ENCODE measurements around the gene MRTO4. TPM values are rescaled to one million over a fixed set of nuclear protein-coding genes. Genes with fewer than 3 reads are reported as not detected.

The MRTO4 gene
- total RNA-seq, 1 experiment from 2014 or later, result 79.3 TPM

DNA sequence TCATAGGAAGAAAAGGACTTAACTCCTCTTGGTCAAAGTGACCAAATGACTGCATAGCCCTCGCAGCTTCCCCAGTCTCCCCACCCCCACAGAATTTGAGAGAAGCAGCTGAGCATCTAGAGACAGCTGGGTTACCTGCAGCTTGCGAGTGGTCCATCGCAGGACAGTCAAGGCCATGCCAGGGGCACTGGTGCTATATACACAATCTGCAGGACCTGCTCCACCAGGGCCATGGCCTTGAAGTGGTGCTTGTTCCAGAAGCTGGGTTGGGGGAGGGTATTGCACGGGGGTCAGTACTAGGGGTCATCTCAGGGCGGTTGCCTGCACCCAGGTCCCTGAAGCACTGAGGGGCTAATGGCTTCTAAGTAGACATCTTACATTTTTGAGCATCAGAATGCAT lies 10.4 kb downstream of the MRTO4 start:
- no peaks in the 10 kb centered on the region for H3K9me2 ChIP-seq (ENCODE audit: insufficient read depth)
- H3K27ac ChIP-seq (ENCODE audit: low read depth, low read length), result no peak overlapping the region
- peaks cover 9% of the 10 kb centered on the region; the same call in 1 of the 2 replicates for H3K79me2 ChIP-seq (ENCODE audit: insufficient read depth, low read length)
- no peaks in the 10 kb centered on the region for H3K9me3 ChIP-seq (ENCODE audit: control insufficient read depth in 1 of 2, insufficient read depth in 1 of 2, low read depth in 1 of 2, low read length in 2 of 2)
- no peaks in the 10 kb centered on the region for H3K27me3 ChIP-seq (ENCODE audit: insufficient read depth, low read length)
- no peak overlapping the region for H3K9ac ChIP-seq (ENCODE audit: low read length)
- POLR2A ChIA-PET, result interaction anchor here (2.6 kb wide), 1 partner anchor 10 kb away, joined by 7 read pairs; the partner anchor contains the start of genes EMC1 and MRTO4
- intact Hi-C loops (cut with micrococcal nuclease), result no loop called here
- H4K20me1 ChIP-seq (ENCODE audit: insufficient read depth), result peaks cover 3% of the 10 kb centered on the region; the same call in 1 of the 2 replicates
- no peak for TF ChIP-seq CEBPB (IDR thresholded peaks at IDR 0.05; ENCODE audit: low read depth)
- no peak for TF ChIP-seq FOSL1 (IDR thresholded peaks at IDR 0.05; ENCODE audit: low read depth)
- TF ChIP-seq, protein P1, sequence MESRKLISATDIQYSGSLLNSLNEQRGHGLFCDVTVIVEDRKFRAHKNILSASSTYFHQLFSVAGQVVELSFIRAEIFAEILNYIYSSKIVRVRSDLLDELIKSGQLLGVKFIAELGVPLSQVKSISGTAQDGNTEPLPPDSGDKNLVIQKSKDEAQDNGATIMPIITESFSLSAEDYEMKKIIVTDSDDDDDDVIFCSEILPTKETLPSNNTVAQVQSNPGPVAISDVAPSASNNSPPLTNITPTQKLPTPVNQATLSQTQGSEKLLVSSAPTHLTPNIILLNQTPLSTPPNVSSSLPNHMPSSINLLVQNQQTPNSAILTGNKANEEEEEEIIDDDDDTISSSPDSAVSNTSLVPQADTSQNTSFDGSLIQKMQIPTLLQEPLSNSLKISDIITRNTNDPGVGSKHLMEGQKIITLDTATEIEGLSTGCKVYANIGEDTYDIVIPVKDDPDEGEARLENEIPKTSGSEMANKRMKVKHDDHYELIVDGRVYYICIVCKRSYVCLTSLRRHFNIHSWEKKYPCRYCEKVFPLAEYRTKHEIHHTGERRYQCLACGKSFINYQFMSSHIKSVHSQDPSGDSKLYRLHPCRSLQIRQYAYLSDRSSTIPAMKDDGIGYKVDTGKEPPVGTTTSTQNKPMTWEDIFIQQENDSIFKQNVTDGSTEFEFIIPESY (IDR thresholded peaks at IDR 0.05; ENCODE audit: extremely low read depth, insufficient replicate concordance, low read length), result no peak
- H3K4me1 ChIP-seq (ENCODE audit: control insufficient read depth in 1 of 2, insufficient read depth in 2 of 2, low read length in 2 of 2), result peaks cover 0 to 10% of the 10 kb centered on the region in 2 experiments; a peak in 2 of 4 replicates
- no TSS peak for BruUV-seq (replicated peaks)
- no peak for ATAC-seq
- no peak overlapping the region for H3K4me2 ChIP-seq (ENCODE audit: low read length)
- H2AFZ ChIP-seq (ENCODE audit: low read depth, low read length, poor library complexity, severe bottlenecking), result no peak overlapping the region
- CTCF ChIA-PET, result no interaction called here
- DNase-seq (ENCODE audit: low read depth, low spot score), result no peak
- RAD21 ChIA-PET (ENCODE audit: low non-redundant PET in 1 of 2, low total read pairs in 2 of 2, uncharacterized antibody in 2 of 2, unreplicated experiment in 2 of 2), result no interaction called here
- H3K4me3 ChIP-seq (replicated peaks in 1 of 2; ENCODE audit: low read depth in 1 of 2, low read length in 2 of 2), result no peak overlapping the region
- peaks cover 2 to 24% of the 10 kb centered on the region in 2 experiments; a peak in 2 of 4 replicates for H3K36me3 ChIP-seq (ENCODE audit: control insufficient read depth in 1 of 2, insufficient read depth in 2 of 2, low read length in 2 of 2)

DNA sequence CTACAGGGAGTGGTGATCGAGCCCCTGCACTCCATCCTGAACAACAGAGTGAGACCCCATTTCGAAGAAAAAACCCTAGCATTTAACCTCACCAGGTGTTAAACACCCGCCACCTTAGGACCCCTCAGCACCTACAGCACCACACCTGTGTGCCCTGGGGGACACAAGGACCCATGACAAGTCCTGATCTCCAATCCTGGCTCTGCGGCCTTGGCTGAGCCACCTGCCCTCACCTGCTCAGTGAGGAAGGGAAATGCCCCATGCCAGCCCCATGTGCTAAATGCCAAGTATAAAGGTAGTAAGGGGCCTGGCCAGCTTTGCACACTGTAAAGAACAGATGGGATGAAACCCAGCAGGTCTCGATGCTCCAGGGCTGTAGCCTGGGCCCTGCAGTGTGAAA lies 11.1 kb downstream of the MRTO4 start:
- Histone ChIP-seq H4K20me1 (ENCODE audit: insufficient read depth) (peaks cover 3% of the 10 kb centered on the region; the same call in 1 of the 2 replicates), H3K36me3 (ENCODE audit: control insufficient read depth in 1 of 2, insufficient read depth in 2 of 2, low read length in 2 of 2) (peaks cover 0 to 17% of the 10 kb centered on the region in 2 experiments; a peak in 2 of 4 replicates), H3K4me3 (replicated peaks in 1 of 2; ENCODE audit: low read depth in 1 of 2, low read length in 2 of 2) (no peak overlapping the region), H3K9me2 (ENCODE audit: insufficient read depth) (no peaks in the 10 kb centered on the region), H3K9me3 (ENCODE audit: control insufficient read depth in 1 of 2, insufficient read depth in 1 of 2, low read depth in 1 of 2, low read length in 2 of 2) (no peaks in the 10 kb centered on the region), H3K27ac (ENCODE audit: low read depth, low read length) (no peak overlapping the region), H2AFZ (ENCODE audit: low read depth, low read length, poor library complexity, severe bottlenecking) (no peak overlapping the region), H3K27me3 (ENCODE audit: insufficient read depth, low read length) (no peaks in the 10 kb centered on the region), H3K4me2 (ENCODE audit: low read length) (no peak overlapping the region), H3K9ac (ENCODE audit: low read length) (no peak overlapping the region), H3K4me1 (ENCODE audit: control insufficient read depth in 1 of 2, insufficient read depth in 2 of 2, low read length in 2 of 2) (peaks cover 0 to 10% of the 10 kb centered on the region in 2 experiments; a peak in 2 of 4 replicates), H3K79me2 (ENCODE audit: insufficient read depth, low read length) (peaks cover 2% of the 10 kb centered on the region; the same call in 1 of the 2 replicates)
- DNase-seq (ENCODE audit: low read depth, low spot score) (no peak), ATAC-seq (no peak)
- CTCF ChIA-PET, result no interaction called here
- BruUV-seq (replicated peaks), result no TSS peak
- RAD21 ChIA-PET (ENCODE audit: low non-redundant PET in 1 of 2, low total read pairs in 2 of 2, uncharacterized antibody in 2 of 2, unreplicated experiment in 2 of 2), result no interaction called here
- intact Hi-C loops (cut with micrococcal nuclease), result no loop called here
- POLR2A ChIA-PET, result interaction anchor here (2.6 kb wide), 1 partner anchor 11 kb away, joined by 7 read pairs; the partner anchor contains the start of genes EMC1 and MRTO4
- TF ChIP-seq EZH2 (IDR thresholded peaks at IDR 0.05), result no peak
- TF ChIP-seq ZNF274 (IDR thresholded peaks at IDR 0.05; ENCODE audit: low read depth, low read length), result no peak
- TF ChIP-seq TCF7L2 (IDR thresholded peaks at IDR 0.05; ENCODE audit: borderline replicate concordance, extremely low read depth, insufficient read depth, insufficient read length), result no peak
- TF ChIP-seq RAD21 (IDR thresholded peaks at IDR 0.05; ENCODE audit: low read depth), result no peak
- no peak for TF ChIP-seq POLR2AphosphoS5 (IDR thresholded peaks at IDR 0.05; ENCODE audit: low read depth, low read length)
- no peak for TF ChIP-seq SP1 (IDR thresholded peaks at IDR 0.05; ENCODE audit: low read depth)
- TF ChIP-seq, protein P2, sequence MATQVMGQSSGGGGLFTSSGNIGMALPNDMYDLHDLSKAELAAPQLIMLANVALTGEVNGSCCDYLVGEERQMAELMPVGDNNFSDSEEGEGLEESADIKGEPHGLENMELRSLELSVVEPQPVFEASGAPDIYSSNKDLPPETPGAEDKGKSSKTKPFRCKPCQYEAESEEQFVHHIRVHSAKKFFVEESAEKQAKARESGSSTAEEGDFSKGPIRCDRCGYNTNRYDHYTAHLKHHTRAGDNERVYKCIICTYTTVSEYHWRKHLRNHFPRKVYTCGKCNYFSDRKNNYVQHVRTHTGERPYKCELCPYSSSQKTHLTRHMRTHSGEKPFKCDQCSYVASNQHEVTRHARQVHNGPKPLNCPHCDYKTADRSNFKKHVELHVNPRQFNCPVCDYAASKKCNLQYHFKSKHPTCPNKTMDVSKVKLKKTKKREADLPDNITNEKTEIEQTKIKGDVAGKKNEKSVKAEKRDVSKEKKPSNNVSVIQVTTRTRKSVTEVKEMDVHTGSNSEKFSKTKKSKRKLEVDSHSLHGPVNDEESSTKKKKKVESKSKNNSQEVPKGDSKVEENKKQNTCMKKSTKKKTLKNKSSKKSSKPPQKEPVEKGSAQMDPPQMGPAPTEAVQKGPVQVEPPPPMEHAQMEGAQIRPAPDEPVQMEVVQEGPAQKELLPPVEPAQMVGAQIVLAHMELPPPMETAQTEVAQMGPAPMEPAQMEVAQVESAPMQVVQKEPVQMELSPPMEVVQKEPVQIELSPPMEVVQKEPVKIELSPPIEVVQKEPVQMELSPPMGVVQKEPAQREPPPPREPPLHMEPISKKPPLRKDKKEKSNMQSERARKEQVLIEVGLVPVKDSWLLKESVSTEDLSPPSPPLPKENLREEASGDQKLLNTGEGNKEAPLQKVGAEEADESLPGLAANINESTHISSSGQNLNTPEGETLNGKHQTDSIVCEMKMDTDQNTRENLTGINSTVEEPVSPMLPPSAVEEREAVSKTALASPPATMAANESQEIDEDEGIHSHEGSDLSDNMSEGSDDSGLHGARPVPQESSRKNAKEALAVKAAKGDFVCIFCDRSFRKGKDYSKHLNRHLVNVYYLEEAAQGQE (IDR thresholded peaks at IDR 0.05; ENCODE audit: low read depth), result no peak
- TF ChIP-seq FOSL1 (IDR thresholded peaks at IDR 0.05; ENCODE audit: low read depth), result no peak
- TF ChIP-seq EZH2phosphoT487 (IDR thresholded peaks at IDR 0.05; ENCODE audit: borderline replicate concordance), result no peak
- no peak for TF ChIP-seq CEBPB (IDR thresholded peaks at IDR 0.05; ENCODE audit: low read depth)
- no peak for TF ChIP-seq EGR1 (IDR thresholded peaks at IDR 0.05; ENCODE audit: low read depth)
- no peak for TF ChIP-seq SRF (IDR thresholded peaks at IDR 0.05; ENCODE audit: low read depth)
